GM12878 (cell line): ENCODE results near the gene HYCC2. TPM values are rescaled to one million over a fixed set of nuclear protein-coding genes. Genes with fewer than 3 reads are reported as not detected.

ENCODE experiments used
- ATF3 ChIP-seq: IDR thresholded peaks from 2 replicates; pipeline ENCODE4 v1.6.1; 2011; ENCODE audit warnings: low read depth, mild to moderate bottlenecking, low read length, moderate library complexity, borderline replicate concordance; ENCODE audit errors: extremely low read depth
- BHLHE40 ChIP-seq, 2 experiments: fragments of 450-650 bp in 1 of 2; IDR thresholded peaks; 2 replicates each; pipeline ENCODE4 v1.6.1; 2011 to 2017; ENCODE audit warnings: low read depth in 2 of 2, borderline replicate concordance in 1 of 2, improper control_type of control experiment in 1 of 2, low read length in 1 of 2, mild to moderate bottlenecking in 1 of 2
- BRCA1 ChIP-seq: IDR thresholded peaks from 2 replicates; pipeline ENCODE4 v1.6.1; 2011; ENCODE audit warnings: low read depth, low read length, improper control_type of control experiment
- CBX3 ChIP-seq: fragments of 200-600 bp; sonication (generic); IDR thresholded peaks from 2 replicates; pipeline ENCODE4 v1.6.1; 2016; ENCODE audit warnings: low read depth, borderline replicate concordance
- E2F4 ChIP-seq: IDR thresholded peaks from 2 replicates; pipeline ENCODE4 v1.6.1; 2012; ENCODE audit warnings: low read depth, low read length, improper control_type of control experiment
- FOXM1 ChIP-seq: IDR thresholded peaks from 2 replicates; pipeline ENCODE4 v1.6.1; 2012; ENCODE audit warnings: low read depth, mild to moderate bottlenecking, inconsistent platforms, low read length, moderate library complexity
- KAT2A ChIP-seq: conservative IDR thresholded peaks from 2 replicates; pipeline ENCODE4 v1.6.1; 2011; ENCODE audit warnings: low read depth, low read length; ENCODE audit not compliant: control insufficient read depth
- MTA2 ChIP-seq: fragments of 450-650 bp; IDR thresholded peaks from 2 replicates; pipeline ENCODE4 v1.6.1; 2016; ENCODE audit warnings: low read depth, mild to moderate bottlenecking, moderate library complexity
- NR2C1 ChIP-seq: fragments of 450-650 bp; IDR thresholded peaks from 2 replicates; pipeline ENCODE4 v1.6.1; 2017; ENCODE audit warnings: antibody characterized with exemption, mild to moderate bottlenecking, moderate library complexity
- POU2F2 ChIP-seq: IDR thresholded peaks from 3 replicates; pipeline ENCODE4 v1.6.1; 2011; ENCODE audit warnings: low read depth, mild to moderate bottlenecking, low read length, borderline replicate concordance
- PRDM15 ChIP-seq: fragments of 450-650 bp; formaldehyde crosslinking; IDR thresholded peaks from 2 replicates; pipeline ENCODE4 v1.4.0; 2020; ENCODE audit warnings: mild to moderate bottlenecking, moderate library complexity
- RB1 ChIP-seq: fragments of 450-650 bp; formaldehyde crosslinking; IDR thresholded peaks from 2 replicates; pipeline ENCODE4 v1.6.1; 2017; ENCODE audit warnings: mild to moderate bottlenecking, borderline replicate concordance
- RFX5 ChIP-seq: IDR thresholded peaks from 2 replicates; pipeline ENCODE4 v1.6.1; 2011; ENCODE audit warnings: low read depth, low read length, improper control_type of control experiment
- SPI1 ChIP-seq: IDR thresholded peaks from 2 replicates; pipeline ENCODE4 v1.6.1; 2011; ENCODE audit warnings: low read depth, mild to moderate bottlenecking, low read length, moderate library complexity, borderline replicate concordance; ENCODE audit not compliant: insufficient read depth
- SREBF1 ChIP-seq: IDR thresholded peaks from 2 replicates; pipeline ENCODE4 v1.6.1; 2012; ENCODE audit warnings: mild to moderate bottlenecking, low read length
- ZNF217 ChIP-seq: fragments of 450-650 bp; IDR thresholded peaks from 2 replicates; pipeline ENCODE4 v1.6.1; 2017; ENCODE audit warnings: antibody characterized with exemption, mild to moderate bottlenecking
- ZNF592 ChIP-seq: fragments of 450-650 bp; IDR thresholded peaks from 2 replicates; pipeline ENCODE4 v1.6.1; 2017; ENCODE audit warnings: mild to moderate bottlenecking, moderate library complexity
- polyA plus RNA-seq, 11 experiments: library from polyadenylated mRNA; depleted of rRNA in 4 of 11; unstranded in 6 of 11; stranded (reverse) in 5 of 11; fragments of >200 nt; fragmentation: Nextera tagmentation in 4 of 11; fragmentation: Illumina TruSeq in 1 of 11; extraction: Ambion mirVana in 4 of 11; extraction: Trizol in 1 of 11; gene quantifications; 1 replicate in 1 of 11; 2 replicates in 10 of 11; pipeline versions ENCODE4 v1.2.1 to v1.2.3, GENCODE V29; 2011 to 2016; ENCODE audit warnings: inconsistent platforms in 2 of 11, missing spikeins in 2 of 11, low read depth in 1 of 11
- total RNA-seq, 4 experiments: library from RNA; depleted of rRNA in 3 of 4; stranded (reverse); fragments of >200 nt in 3 of 4; fragmentation: Illumina TruSeq in 1 of 4; extraction: Trizol in 1 of 4; gene quantifications; 2 replicates each; pipeline versions ENCODE4 v1.2.1 to v1.2.3, GENCODE V29; 2013 to 2021

The HYCC2 gene
- total and polyA plus RNA-seq, 10 of the 15 experiments (the other 5 are each of a cell fraction or from before 2014, with no cell fraction given), result 3.4 to 17.4 (median 8.0) TPM

- TF ChIP-seq ZNF592 (no peak), CBX3 (no peak), ATF3 (no peak), MTA2 (peak; percentile 66), ZNF217 (no peak), RFX5 (peak; percentile 43; the same call in 1 of the 2 replicates), RB1 (peak; percentile 96; the same call in 1 of the 2 replicates), BHLHE40 (IDR thresholded peaks at IDR 0.05; ENCODE audit: borderline replicate concordance in 1 of 2, low read depth in 2 of 2, low read length in 1 of 2) (peak in 1 of 2 experiments; percentile 36; a peak in 1 of 4 replicates), FOXM1 (no peak; the same call in 1 of the 2 replicates), E2F4 (no peak), SPI1 (no peak), PRDM15 (CRISPR knock-in tag) (no peak), SREBF1 (0 out of 2 replicates have a peak, but pooled peaks have one; percentile 14), KAT2A (no peak), POU2F2 (0 out of 3 replicates have a peak, but pooled peaks have one; percentile 58), NR2C1 (peak; percentile 94), BRCA1 (no peak)
Measured at GRCh38 chr2:201071479-201072200, at the start of gene HYCC2, which contains the start of gene NDUFB3 (continued).
